ENCODE data around the gene SYTL3. TPM values are rescaled to one million over a fixed set of nuclear protein-coding genes. Genes with fewer than 3 reads are reported as not detected.
"Not testable (repeated sequence)": the region's sequence is repeated elsewhere in the genome, so short reads cannot be mapped to it uniquely, and the experiment has no call there.

Gene SYTL3
- polyA plus RNA-seq, 1 of the 3 experiments (the other 2 are of a cell fraction): 2.3 TPM

GRCh38 chr6:158698931-158699330 lies 49.1 kb downstream of the SYTL3 start:
- WGBS (ENCODE audit: low lambda C conversion rate): 89% methylated on average over 5 of the region's 8 CpGs
- no peaks in the 10 kb centered on the region for H3K27me3 ChIP-seq (ENCODE audit: insufficient read depth)
- POLR2A ChIA-PET: no interaction called here
- H3K9ac ChIP-seq: no peak overlapping the region
- H3K9me3 ChIP-seq: no peaks in the 10 kb centered on the region
- no peak overlapping the region for H2AFZ ChIP-seq (ENCODE audit: low read depth)
- H4K20me1 ChIP-seq (ENCODE audit: insufficient read depth): no peaks in the 10 kb centered on the region
- no peaks in the 10 kb centered on the region for H3F3A ChIP-seq (replicated peaks; ENCODE audit: insufficient read depth)
- H3K4me2 ChIP-seq: no peak overlapping the region
- no peak for DNase-seq
- H3K9me2 ChIP-seq: no peaks in the 10 kb centered on the region
- H3K79me2 ChIP-seq (ENCODE audit: insufficient read depth): no peaks in the 10 kb centered on the region
- peaks cover 0 to 4% of the 10 kb centered on the region in 2 experiments; a peak in 1 of 4 replicates for H3K4me1 ChIP-seq (ENCODE audit: control insufficient read depth in 1 of 2, insufficient read depth in 2 of 2, low read depth in 1 of 2, low read length in 1 of 2)
- TF ChIP-seq CTCF (IDR thresholded peaks at IDR 0.05): no peak
- no peak for TF ChIP-seq SMC3 (IDR thresholded peaks at IDR 0.05; ENCODE audit: low read depth, low read length)
- TF ChIP-seq, protein P1, sequence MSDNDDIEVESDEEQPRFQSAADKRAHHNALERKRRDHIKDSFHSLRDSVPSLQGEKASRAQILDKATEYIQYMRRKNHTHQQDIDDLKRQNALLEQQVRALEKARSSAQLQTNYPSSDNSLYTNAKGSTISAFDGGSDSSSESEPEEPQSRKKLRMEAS (IDR thresholded peaks at IDR 0.05; ENCODE audit: low read depth): no peak
- no peak for TF ChIP-seq FOSL2 (IDR thresholded peaks at IDR 0.05; ENCODE audit: borderline replicate concordance, low read depth)
- TF ChIP-seq, protein P2, sequence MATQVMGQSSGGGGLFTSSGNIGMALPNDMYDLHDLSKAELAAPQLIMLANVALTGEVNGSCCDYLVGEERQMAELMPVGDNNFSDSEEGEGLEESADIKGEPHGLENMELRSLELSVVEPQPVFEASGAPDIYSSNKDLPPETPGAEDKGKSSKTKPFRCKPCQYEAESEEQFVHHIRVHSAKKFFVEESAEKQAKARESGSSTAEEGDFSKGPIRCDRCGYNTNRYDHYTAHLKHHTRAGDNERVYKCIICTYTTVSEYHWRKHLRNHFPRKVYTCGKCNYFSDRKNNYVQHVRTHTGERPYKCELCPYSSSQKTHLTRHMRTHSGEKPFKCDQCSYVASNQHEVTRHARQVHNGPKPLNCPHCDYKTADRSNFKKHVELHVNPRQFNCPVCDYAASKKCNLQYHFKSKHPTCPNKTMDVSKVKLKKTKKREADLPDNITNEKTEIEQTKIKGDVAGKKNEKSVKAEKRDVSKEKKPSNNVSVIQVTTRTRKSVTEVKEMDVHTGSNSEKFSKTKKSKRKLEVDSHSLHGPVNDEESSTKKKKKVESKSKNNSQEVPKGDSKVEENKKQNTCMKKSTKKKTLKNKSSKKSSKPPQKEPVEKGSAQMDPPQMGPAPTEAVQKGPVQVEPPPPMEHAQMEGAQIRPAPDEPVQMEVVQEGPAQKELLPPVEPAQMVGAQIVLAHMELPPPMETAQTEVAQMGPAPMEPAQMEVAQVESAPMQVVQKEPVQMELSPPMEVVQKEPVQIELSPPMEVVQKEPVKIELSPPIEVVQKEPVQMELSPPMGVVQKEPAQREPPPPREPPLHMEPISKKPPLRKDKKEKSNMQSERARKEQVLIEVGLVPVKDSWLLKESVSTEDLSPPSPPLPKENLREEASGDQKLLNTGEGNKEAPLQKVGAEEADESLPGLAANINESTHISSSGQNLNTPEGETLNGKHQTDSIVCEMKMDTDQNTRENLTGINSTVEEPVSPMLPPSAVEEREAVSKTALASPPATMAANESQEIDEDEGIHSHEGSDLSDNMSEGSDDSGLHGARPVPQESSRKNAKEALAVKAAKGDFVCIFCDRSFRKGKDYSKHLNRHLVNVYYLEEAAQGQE (IDR thresholded peaks at IDR 0.05; ENCODE audit: low read depth, low read length): no peak
- TF ChIP-seq TEAD4 (IDR thresholded peaks at IDR 0.05; ENCODE audit: borderline replicate concordance, insufficient read depth): no peak
- no peak for TF ChIP-seq YY1 (IDR thresholded peaks at IDR 0.05; ENCODE audit: low read depth)
- TF ChIP-seq FOXJ3 (CRISPR knock-in tag; IDR thresholded peaks at IDR 0.05): no peak
- no peak for TF ChIP-seq RAD21 (IDR thresholded peaks at IDR 0.05; ENCODE audit: low read length)
- TF ChIP-seq, protein P3, sequence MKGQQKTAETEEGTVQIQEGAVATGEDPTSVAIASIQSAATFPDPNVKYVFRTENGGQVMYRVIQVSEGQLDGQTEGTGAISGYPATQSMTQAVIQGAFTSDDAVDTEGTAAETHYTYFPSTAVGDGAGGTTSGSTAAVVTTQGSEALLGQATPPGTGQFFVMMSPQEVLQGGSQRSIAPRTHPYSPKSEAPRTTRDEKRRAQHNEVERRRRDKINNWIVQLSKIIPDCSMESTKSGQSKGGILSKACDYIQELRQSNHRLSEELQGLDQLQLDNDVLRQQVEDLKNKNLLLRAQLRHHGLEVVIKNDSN (IDR thresholded peaks at IDR 0.05; ENCODE audit: borderline replicate concordance, low read depth): no peak
- TF ChIP-seq GABPA (IDR thresholded peaks at IDR 0.05; ENCODE audit: low read depth): no peak
- TF ChIP-seq EP300 (IDR thresholded peaks at IDR 0.05; ENCODE audit: borderline replicate concordance in 1 of 2, low read depth in 1 of 2, low read length in 1 of 2): no peak
- TF ChIP-seq EZH2phosphoT487 (IDR thresholded peaks at IDR 0.05; ENCODE audit: borderline replicate concordance, low read depth): no peak
- TF ChIP-seq MEF2A (IDR thresholded peaks at IDR 0.05; ENCODE audit: borderline replicate concordance, low read depth): no peak
- TF ChIP-seq GATA2 (CRISPR knock-in tag; IDR thresholded peaks at IDR 0.05): no peak
- TF ChIP-seq RFX5 (IDR thresholded peaks at IDR 0.05; ENCODE audit: low read length): no peak
- no peak overlapping the region for H3K27ac ChIP-seq (ENCODE audit: low read depth in 2 of 2, low read length in 1 of 2)
- CTCF ChIA-PET: interaction anchor here (1.0 to 3.7 kb wide), 4 partner anchors 8 to 485 kb away, joined by 3 to 21 read pairs (median 10); no protein-coding TSS in a partner anchor
- no peaks in the 10 kb centered on the region for H3K36me3 ChIP-seq (replicated peaks in 1 of 2; ENCODE audit: control insufficient read depth in 1 of 2, insufficient read depth in 2 of 2, low read length in 1 of 2)
- no peak overlapping the region for H3K4me3 ChIP-seq (ENCODE audit: low read depth in 2 of 2, low read length in 1 of 2)

GRCh38 chr6:158701268-158701667 lies 51.4 kb downstream of the SYTL3 start:
- H2AFZ ChIP-seq (ENCODE audit: low read depth); H3K4me2 ChIP-seq; H3K9me2 ChIP-seq; H3K27ac ChIP-seq (ENCODE audit: low read depth in 2 of 2, low read length in 1 of 2); H3F3A ChIP-seq (replicated peaks; ENCODE audit: insufficient read depth); H3K4me3 ChIP-seq (ENCODE audit: low read depth in 2 of 2, low read length in 1 of 2); DNase-seq; H3K27me3 ChIP-seq (ENCODE audit: insufficient read depth); H4K20me1 ChIP-seq (ENCODE audit: insufficient read depth); H3K36me3 ChIP-seq (replicated peaks in 1 of 2; ENCODE audit: control insufficient read depth in 1 of 2, insufficient read depth in 2 of 2, low read length in 1 of 2); H3K9me3 ChIP-seq; H3K79me2 ChIP-seq (ENCODE audit: insufficient read depth); H3K9ac ChIP-seq; POLR2A ChIA-PET: not testable (repeated sequence)
- peaks cover 0 to 14% of the 10 kb centered on the region in 2 experiments; a peak in 2 of 4 replicates for H3K4me1 ChIP-seq (ENCODE audit: control insufficient read depth in 1 of 2, insufficient read depth in 2 of 2, low read depth in 1 of 2, low read length in 1 of 2)
- CTCF ChIA-PET: interaction anchor here (0.6 to 4.5 kb wide), 9 partner anchors 10 to 496 kb away, joined by 3 to 138 read pairs (median 3); no protein-coding TSS in a partner anchor
- WGBS (ENCODE audit: low lambda C conversion rate): 82% methylated on average over 3 of the region's 3 CpGs
